HepG2 (cell line): ENCODE data around the gene MGLL. TPM values are rescaled to one million over a fixed set of nuclear protein-coding genes. Genes with fewer than 3 reads are reported as not detected.

ENCODE experiments used
- ATF4 ChIP-seq, 2 experiments: fragments of 450-650 bp in 1 of 2; sonication (generic) in 1 of 2; formaldehyde crosslinking; IDR thresholded peaks; 2 replicates each; pipeline versions ENCODE4 v1.5.0 to v1.8.0; 2020 to 2022; ENCODE audit warnings: mild to moderate bottlenecking in 1 of 2, missing genetic modification reagents in 1 of 2
- ATRX ChIP-seq: sonication (generic); formaldehyde crosslinking; IDR thresholded peaks from 2 replicates; pipeline ENCODE4 v1.4.0; 2020; ENCODE audit warnings: missing genetic modification reagents, borderline replicate concordance
- FLYWCH1 ChIP-seq: sonication (generic); formaldehyde crosslinking; IDR thresholded peaks from 2 replicates; pipeline ENCODE4 v1.8.1; 2023; ENCODE audit warnings: mild to moderate bottlenecking, missing genetic modification reagents
- GFI1 ChIP-seq: sonication (generic); formaldehyde crosslinking; IDR thresholded peaks from 2 replicates; pipeline ENCODE4 v1.5.0; 2020; ENCODE audit warnings: missing genetic modification reagents, mild to moderate bottlenecking, borderline replicate concordance
- HDAC2 ChIP-seq: sonication (generic); formaldehyde crosslinking; IDR thresholded peaks from 2 replicates; pipeline ENCODE4 v1.4.0; 2020; ENCODE audit warnings: missing genetic modification reagents
- HIC2 ChIP-seq: sonication (generic); formaldehyde crosslinking; IDR thresholded peaks from 2 replicates; pipeline ENCODE4 v1.9.0; 2022; ENCODE audit warnings: low read depth, missing genetic modification reagents
- HOXA7 ChIP-seq: sonication (generic); formaldehyde crosslinking; IDR thresholded peaks from 2 replicates; pipeline ENCODE4 v1.8.1; 2022; ENCODE audit warnings: mild to moderate bottlenecking, missing genetic modification reagents, moderate library complexity
- HOXD1 ChIP-seq: sonication (generic); formaldehyde crosslinking; IDR thresholded peaks from 2 replicates; pipeline ENCODE4 v1.5.0; 2020; ENCODE audit warnings: missing genetic modification reagents
- IRX3 ChIP-seq: sonication (generic); formaldehyde crosslinking; IDR thresholded peaks from 2 replicates; pipeline ENCODE4 v1.8.1; 2023; ENCODE audit warnings: mild to moderate bottlenecking, low read depth, missing genetic modification reagents, borderline replicate concordance
- POLR2G ChIP-seq: fragments of 200-400 bp; formaldehyde crosslinking; IDR thresholded peaks from 2 replicates; pipeline ENCODE4 v1.6.1; 2018; ENCODE audit warnings: mild to moderate bottlenecking, low read depth, low read length, moderate library complexity
- RXRB ChIP-seq: IDR thresholded peaks from 2 replicates; pipeline ENCODE4 v1.6.1; 2016; ENCODE audit warnings: borderline replicate concordance, missing genetic modification reagents, missing compliant biosample characterization
- SNAI1 ChIP-seq: sonication (generic); formaldehyde crosslinking; IDR thresholded peaks from 2 replicates; pipeline ENCODE4 v1.5.0; 2020; ENCODE audit warnings: mild to moderate bottlenecking, missing genetic modification reagents, borderline replicate concordance
- SYNCRIP ChIP-seq: fragments of 200-400 bp; formaldehyde crosslinking; IDR thresholded peaks from 2 replicates; pipeline ENCODE4 v1.6.1; 2018; ENCODE audit warnings: mild to moderate bottlenecking, low read depth, low read length; ENCODE audit not compliant: insufficient read depth
- TERF1 ChIP-seq: sonication (generic); formaldehyde crosslinking; IDR thresholded peaks from 2 replicates; pipeline ENCODE4 v1.8.0; 2022; ENCODE audit warnings: mild to moderate bottlenecking, missing genetic modification reagents, moderate library complexity
- TRAFD1 ChIP-seq: sonication (generic); formaldehyde crosslinking; IDR thresholded peaks from 2 replicates; pipeline ENCODE4 v1.5.1; 2020; ENCODE audit warnings: missing genetic modification reagents, mild to moderate bottlenecking, borderline replicate concordance
- ZBTB33 ChIP-seq: sonication (generic); formaldehyde crosslinking; IDR thresholded peaks from 2 replicates; pipeline ENCODE4 v1.4.0; 2020; ENCODE audit warnings: missing genetic modification reagents
- ZBTB42 ChIP-seq: sonication (generic); formaldehyde crosslinking; IDR thresholded peaks from 2 replicates; pipeline ENCODE4 v1.5.0; 2020; ENCODE audit warnings: mild to moderate bottlenecking, missing genetic modification reagents
- ZKSCAN5 ChIP-seq: sonication (generic); formaldehyde crosslinking; IDR thresholded peaks from 2 replicates; pipeline ENCODE4 v1.5.1; 2020; ENCODE audit warnings: mild to moderate bottlenecking, missing genetic modification reagents
- ZNF205 ChIP-seq: IDR thresholded peaks from 2 replicates; pipeline ENCODE4 v1.6.1; 2018; ENCODE audit warnings: missing biosample characterization, missing genetic modification reagents
- ZNF704 ChIP-seq: sonication (generic); formaldehyde crosslinking; IDR thresholded peaks from 2 replicates; pipeline ENCODE4 v1.8.1; 2023; ENCODE audit warnings: mild to moderate bottlenecking, inconsistent platforms, moderate library complexity, missing genetic modification reagents, borderline replicate concordance
- polyA plus RNA-seq, 8 experiments: library from polyadenylated mRNA; depleted of rRNA in 3 of 8; stranded (reverse) in 7 of 8; unstranded in 1 of 8; fragments of >200 nt; fragmentation: Illumina TruSeq in 4 of 8; extraction: Trizol in 4 of 8; gene quantifications; 2 replicates each; pipeline versions ENCODE4 v1.2.1 to v1.2.3, GENCODE V29; 2011 to 2016; ENCODE audit warnings: low read depth in 4 of 8, missing spikeins in 1 of 8, mixed read lengths in 1 of 8; ENCODE audit not compliant: insufficient read depth in 1 of 8
- total RNA-seq, 5 experiments: library from RNA; depleted of rRNA; stranded (reverse); fragments of >200 nt; fragmentation: Illumina TruSeq; extraction: Trizol; gene quantifications; 2 replicates each; pipeline ENCODE4 v1.2.3, GENCODE V29; 2016; ENCODE audit warnings: low read depth in 1 of 5

The MGLL gene
- total and polyA plus RNA-seq, 2 of the 13 experiments (the other 11 are each of a cell fraction or from before 2014, with no cell fraction given) = not detected

GRCh38 chr3:127672429-127673190, 149.7 kb downstream of the MGLL start, which contains the start of gene ABTB1 (continued):
- TF ChIP-seq ZNF704 (no peak), ZBTB33 (CRISPR knock-in tag) (no peak), ZNF205 (CRISPR knock-in tag) (no peak; the same call in 1 of the 2 replicates), SYNCRIP (no peak), ATF4 (CRISPR knock-in tag; IDR thresholded peaks at IDR 0.05) (no peak), IRX3 (CRISPR knock-in tag) (no peak), TERF1 (CRISPR knock-in tag) (no peak), HOXA7 (CRISPR knock-in tag) (no peak), POLR2G (peak; percentile 70; the same call in 1 of the 2 replicates), GFI1 (no peak), FLYWCH1 (CRISPR knock-in tag) (no peak), TRAFD1 (CRISPR knock-in tag) (no peak), HIC2 (CRISPR knock-in tag) (no peak), ATRX (no peak), HDAC2 (0 out of 2 replicates have a peak, but pooled peaks have one; percentile 22), SNAI1 (CRISPR knock-in tag) (no peak), ZKSCAN5 (CRISPR knock-in tag) (no peak), HOXD1 (no peak), RXRB (CRISPR knock-in tag) (no peak), ZBTB42 (CRISPR knock-in tag) (peak; percentile 5; the same call in 1 of the 2 replicates)
